ENCODE results near the gene LRIT3.

Gene LRIT3

GRCh38 chr4:109847896-109848442 is at the start of gene LRIT3:
TSS of gene LRIT3 (plus strand) at chr4:109848107. CDS start at chr4:109848202, 95 bp downstream.
- no peak for DNase-seq

DNA sequence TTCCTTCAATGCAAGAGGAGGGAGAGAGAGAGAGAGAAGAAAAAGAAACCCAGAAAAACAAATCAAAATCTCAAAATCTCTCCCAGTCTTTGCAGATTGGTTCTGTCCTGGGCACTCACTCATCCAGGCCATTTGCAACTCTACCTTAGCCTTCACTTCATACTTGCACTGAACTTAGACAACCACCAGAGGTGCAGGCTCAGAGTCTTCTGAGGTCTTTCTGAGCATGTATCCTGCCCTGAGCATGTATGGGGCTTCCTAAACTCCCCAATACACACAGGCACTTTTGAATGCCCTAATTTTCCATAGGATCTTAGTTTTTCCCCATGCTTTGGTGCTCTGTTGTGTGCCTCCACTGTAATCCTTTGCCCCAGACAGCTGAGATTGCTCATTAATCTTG is 49.0 kb upstream of the LRIT3 start:
- no peak for DNase-seq

GRCh38 chr4:109801099-109801789 is 46.7 kb upstream of the LRIT3 start:
- no peak for DNase-seq

GRCh38 chr4:109801895-109802319 is 46.0 kb upstream of the LRIT3 start, which contains the start of gene CFI:
TSS of gene CFI (minus strand) at chr4:109801999. CDS start at chr4:109801971, 28 bp downstream.
- no peak for DNase-seq

GRCh38 chr4:109803924-109804571 is 43.9 kb upstream of the LRIT3 start:
- DNase-seq = no peak

- no peak for DNase-seq
These were observed 38.3 kb upstream of the LRIT3 start for GRCh38 chr4:109809655-109810054.

GRCh38 chr4:109810552-109811387 is 37.1 kb upstream of the LRIT3 start:
- no peak for DNase-seq

- DNase-seq = no peak
These were observed 36.2 kb upstream of the LRIT3 start for GRCh38 chr4:109811707-109812106.

DNA sequence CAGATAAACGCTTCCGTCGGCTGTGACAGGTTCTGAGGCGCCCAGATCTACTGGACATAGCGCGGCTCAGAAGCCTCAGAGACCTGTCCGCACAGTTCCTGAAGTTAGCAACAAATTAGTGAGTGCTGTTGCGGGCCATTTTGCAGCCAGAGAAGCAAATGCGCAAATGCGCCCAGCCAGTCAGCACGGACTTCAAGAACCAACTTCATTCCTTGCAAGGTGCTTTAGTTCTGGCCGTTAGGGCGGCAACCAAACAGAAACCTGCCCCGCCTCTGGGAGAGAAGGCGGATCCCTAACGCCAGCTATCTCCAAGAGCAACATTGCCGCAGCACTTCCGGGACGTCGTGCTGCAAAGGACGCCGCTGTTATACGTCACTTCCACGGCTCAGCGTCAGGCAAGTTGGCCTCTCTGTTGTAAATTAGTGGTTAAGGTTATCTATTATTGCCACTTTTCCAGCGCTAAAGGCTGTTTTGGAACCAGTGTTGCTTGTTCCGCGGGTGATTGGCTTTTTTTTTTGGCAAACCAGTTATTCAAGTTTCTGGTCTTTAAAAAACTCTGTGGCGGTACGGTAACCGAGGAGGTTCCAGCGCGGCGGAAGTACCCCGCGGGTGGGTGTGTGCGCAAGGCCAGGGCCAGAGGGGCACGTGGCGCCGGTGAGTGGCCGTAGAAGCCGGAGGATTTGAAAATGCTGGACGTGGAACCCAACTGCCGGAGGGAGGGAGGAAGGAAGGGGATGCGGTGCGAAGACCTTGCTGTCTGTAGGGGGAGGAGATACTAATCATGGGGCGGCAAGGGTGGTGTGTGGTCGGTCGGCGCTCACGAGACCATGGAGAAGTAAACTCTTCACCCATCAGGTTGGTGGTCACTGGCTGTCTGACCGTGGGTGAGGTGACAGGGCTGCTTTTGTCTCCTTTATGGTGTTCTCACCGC is 32.5 kb upstream of the LRIT3 start, which contains the start of gene GAR1:
Gene GAR1 (plus strand): TSS at position 612 of the 931 bp plus-strand sequence. CDS start 403 bp downstream, outside the sequence.
- peak; percentile 42 for DNase-seq

- no peak for DNase-seq
These were observed 31.8 kb upstream of the LRIT3 start for GRCh38 chr4:109816082-109816442.

DNA sequence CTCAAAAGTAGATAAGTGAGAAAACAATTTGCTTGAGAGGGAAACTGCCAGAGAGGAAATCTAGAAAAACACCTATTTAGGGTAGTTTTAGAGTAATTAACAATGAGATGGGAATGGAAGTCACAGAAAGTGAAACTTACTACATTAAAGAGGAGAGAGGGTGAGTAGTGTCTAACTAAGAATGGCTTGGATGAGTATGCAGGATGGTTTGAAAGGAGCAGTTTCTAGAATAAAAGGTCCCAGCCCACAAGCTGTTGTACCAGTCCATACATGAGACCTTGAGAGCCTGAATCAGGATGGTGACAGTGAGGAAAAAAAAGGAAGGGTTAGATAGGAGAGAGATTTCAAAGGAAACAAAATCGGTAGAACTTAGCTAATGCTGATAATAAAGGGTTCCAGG is 31.0 kb upstream of the LRIT3 start:
- no peak for DNase-seq

- DNase-seq = no peak
These were observed 29.6 kb upstream of the LRIT3 start for GRCh38 chr4:109818268-109818667.

DNA sequence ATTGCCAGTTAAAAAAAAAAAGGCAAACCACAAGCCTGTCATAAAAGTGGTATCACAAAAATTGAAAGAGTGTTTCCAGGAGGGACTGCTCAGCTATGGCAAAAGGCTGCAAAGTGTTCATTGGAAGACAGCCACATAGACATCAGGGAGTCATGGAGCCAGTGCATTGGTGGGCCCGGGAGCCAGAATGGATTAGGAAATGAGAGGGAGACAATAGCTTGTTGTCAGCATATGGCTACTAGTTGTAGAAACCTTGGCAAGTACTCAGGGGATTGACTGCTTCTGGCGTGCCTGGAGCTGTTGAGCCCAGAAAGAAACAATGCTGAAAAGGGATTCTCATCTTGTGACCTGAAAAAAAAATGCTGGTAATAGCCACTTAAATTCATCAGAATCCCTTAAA is 27.3 kb upstream of the LRIT3 start:
- no peak for DNase-seq

DNA sequence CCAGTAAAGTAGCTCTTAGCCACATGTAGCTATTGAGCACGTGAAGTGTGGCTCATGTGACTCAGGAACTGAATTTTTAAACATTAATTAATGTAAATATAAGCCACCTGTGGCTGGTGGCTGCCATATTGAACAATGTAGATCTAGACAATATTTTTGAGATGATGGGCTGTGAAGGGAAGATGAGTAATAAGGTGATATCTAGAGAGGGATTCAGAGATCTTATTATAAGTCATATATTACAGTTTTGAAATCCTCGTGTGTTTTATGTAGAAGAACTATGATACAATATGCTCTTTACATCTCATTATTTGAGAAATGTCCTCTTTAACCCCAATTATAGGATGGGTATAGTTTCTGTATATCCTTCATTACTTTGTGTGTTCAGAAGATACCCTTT is 26.7 kb upstream of the LRIT3 start:
- no peak for DNase-seq

DNA sequence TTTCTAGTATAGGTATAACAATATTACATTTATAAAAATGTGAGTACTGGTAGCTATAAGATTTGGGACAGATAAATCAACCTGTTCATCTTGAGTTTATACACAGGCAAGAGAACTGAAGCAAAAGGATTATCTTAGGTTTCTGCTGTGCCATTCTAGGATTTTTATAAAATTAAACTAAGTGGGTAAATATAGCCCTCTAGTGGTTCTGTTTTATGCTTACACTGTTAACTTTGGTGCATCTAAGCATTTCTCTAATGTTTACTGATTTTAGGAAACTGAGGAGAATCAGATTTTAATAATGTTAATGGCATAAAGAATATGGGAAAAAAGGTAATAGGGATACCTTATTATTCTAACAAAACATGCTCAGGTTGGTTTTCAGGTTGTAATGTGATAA is 21.2 kb upstream of the LRIT3 start:
- no peak for DNase-seq

DNA sequence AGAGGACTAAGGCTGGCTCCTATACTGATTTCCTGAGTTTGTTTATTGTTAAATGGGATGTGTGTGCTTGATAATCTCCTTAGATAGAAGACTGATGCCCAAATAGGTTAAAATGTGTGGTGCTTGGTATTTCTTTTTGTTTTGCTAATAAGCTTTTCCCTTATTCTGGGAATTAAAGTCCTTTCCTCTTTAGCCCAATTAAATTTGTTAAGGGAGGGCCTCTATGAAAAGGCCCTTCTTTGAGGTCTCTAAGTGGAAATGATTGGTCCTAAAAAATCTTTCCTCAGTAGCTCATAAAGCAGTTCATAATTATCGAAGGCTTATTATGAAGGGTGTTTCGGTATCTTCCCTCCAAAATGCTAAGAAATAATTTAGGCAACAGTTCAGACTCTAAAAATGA is 20.2 kb upstream of the LRIT3 start, which contains the start of gene RRH:
Gene RRH (plus strand): TSS at position 301 of the 400 bp plus-strand sequence. CDS start 56 bp downstream, at position 357.
- DNase-seq = no peak

- DNase-seq = no peak
These were observed 14.2 kb upstream of the LRIT3 start for GRCh38 chr4:109833756-109834155.

GRCh38 chr4:109836985-109837384 is 10.9 kb upstream of the LRIT3 start:
- DNase-seq = no peak

DNA sequence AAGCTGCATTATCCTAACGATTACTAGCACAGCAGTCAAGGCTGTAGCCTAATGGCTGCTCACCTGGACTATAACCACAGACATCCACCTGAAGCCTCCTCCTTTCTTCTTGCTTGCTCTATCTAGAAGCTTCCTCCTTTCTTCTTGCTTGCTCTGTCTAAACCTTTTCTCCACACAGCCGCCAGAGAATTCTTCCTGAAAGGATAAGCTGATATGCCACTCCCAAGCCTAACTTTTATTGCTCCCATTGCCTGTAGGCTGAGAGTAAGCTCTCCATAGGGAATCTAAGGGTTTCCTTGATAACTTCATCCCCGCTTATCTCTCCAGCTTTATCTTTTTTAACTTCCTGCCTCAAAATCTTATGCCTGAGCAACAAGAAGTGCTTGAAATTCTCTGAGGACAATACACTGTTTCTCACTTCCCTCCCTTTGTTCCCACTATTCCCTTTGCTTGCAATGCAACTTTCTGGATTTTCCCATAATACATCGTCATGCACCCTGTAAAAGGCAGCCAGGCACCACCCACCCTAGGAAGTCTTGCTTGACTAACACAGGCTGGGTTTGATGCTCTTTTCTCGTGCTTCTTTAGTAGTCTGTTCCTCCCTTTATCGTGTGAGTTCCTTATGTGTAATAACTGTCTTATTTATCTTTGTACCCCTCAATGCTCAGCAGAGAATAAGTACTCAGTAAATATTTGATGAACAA is 1.4 kb upstream of the LRIT3 start:
- no peak for DNase-seq

DNA sequence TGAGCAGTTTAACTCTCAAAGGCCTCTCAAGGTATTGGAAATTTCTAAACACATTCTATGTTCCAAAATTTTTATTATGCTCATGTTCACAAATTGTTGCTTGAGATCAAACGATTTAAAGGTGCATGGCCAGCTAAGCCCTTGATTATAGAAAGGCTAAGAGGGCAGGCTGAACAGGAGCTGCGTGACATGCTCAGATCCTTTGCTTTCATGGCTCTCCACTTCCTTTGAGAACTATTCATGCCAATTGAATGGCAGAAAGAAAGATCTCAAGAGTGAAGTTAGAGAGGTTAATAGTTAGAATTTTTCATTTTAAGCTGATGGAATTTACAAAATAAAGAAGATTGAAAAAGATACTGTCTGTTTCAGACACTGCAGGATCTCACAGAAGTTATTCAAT is 594 bp downstream of the LRIT3 start:
- no peak for DNase-seq

- DNase-seq = no peak
These were observed 2.7 kb downstream of the LRIT3 start for GRCh38 chr4:109850601-109851000.
